Testis (tissue), 2 donors: ENCODE measurements around the gene SDK1.

Experiments
- POLR2A ChIP-seq: fragments of 450-650 bp; IDR thresholded peaks from one replicate; pipeline ENCODE4 v1.6.1; 2017; ENCODE audit warnings: antibody characterized with exemption, mild to moderate bottlenecking, moderate library complexity
- TF ChIP-seq, protein P1 (sequence below), 3 experiments: fragments of 450-650 bp in 2 of 3; fragments of 200-600 bp in 1 of 3; sonication (generic) in 1 of 3; IDR thresholded peaks; one replicate each; pipeline ENCODE4 v1.5.1; 2016 to 2019; ENCODE audit warnings: antibody characterized with exemption in 3 of 3, mild to moderate bottlenecking in 2 of 3, moderate library complexity in 1 of 3

DNA sequence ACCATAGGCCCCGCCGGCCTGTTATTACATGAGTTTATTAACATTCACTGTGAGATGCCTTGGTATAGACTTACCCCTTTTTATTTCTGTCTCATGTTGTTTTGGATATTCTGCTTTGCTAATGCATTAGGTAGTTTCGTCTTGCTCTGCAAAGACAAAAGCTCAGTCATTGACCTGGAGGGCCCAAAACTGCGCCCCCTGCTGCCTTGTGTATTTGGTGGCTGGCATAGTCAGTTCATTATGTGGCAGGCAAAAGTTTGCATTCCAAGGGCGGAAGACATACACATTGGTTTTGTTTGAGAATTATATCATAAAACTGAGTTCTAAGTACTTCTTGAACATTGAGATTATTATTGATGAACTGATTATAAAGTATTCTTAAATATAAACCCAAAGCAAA lies 372.5 kb downstream of the SDK1 start:
- TF ChIP-seq POLR2A: no peak
- TF ChIP-seq, protein P1, sequence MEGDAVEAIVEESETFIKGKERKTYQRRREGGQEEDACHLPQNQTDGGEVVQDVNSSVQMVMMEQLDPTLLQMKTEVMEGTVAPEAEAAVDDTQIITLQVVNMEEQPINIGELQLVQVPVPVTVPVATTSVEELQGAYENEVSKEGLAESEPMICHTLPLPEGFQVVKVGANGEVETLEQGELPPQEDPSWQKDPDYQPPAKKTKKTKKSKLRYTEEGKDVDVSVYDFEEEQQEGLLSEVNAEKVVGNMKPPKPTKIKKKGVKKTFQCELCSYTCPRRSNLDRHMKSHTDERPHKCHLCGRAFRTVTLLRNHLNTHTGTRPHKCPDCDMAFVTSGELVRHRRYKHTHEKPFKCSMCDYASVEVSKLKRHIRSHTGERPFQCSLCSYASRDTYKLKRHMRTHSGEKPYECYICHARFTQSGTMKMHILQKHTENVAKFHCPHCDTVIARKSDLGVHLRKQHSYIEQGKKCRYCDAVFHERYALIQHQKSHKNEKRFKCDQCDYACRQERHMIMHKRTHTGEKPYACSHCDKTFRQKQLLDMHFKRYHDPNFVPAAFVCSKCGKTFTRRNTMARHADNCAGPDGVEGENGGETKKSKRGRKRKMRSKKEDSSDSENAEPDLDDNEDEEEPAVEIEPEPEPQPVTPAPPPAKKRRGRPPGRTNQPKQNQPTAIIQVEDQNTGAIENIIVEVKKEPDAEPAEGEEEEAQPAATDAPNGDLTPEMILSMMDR (IDR thresholded peaks at IDR 0.05): peak in 2 of 3 experiments; percentile 19 to 20
